Astrocyte (in vitro differentiated cells and primary cell): ENCODE measurements around the gene BATF2.

ENCODE experiments used
- EZH2 ChIP-seq: IDR thresholded peaks from 2 replicates; pipeline ENCODE4 v1.6.1; 2012; ENCODE audit warnings: mild to moderate bottlenecking, low read length, inconsistent platforms; ENCODE audit not compliant: insufficient read depth
- TF ChIP-seq, protein P1 (sequence below): IDR thresholded peaks from 2 replicates; pipeline ENCODE4 v1.5.1; 2011; ENCODE audit warnings: low read depth, mild to moderate bottlenecking, inconsistent platforms, low read length, moderate library complexity; ENCODE audit not compliant: insufficient read depth

DNA sequence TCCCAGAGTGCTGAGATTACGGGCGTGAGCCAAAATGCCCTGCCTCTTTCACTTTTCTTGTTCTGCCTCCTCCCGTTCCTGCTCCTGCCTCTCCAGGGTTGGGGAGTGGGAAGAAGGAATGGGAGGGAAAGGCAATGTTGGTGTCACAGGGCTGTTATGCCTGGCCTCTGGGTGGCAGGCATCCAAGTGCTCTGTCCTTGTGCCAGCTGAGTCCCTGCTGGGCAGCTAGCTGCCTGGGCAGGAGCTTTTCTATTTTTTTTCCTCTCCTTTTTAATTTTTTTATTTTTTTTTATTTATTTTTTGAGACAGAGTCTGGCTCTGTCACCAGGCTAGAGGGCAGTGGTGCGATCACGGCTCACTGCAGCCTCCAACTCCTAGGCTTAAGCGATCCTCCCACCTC lies 40.2 kb upstream of the BATF2 start:
- TF ChIP-seq, protein P1, sequence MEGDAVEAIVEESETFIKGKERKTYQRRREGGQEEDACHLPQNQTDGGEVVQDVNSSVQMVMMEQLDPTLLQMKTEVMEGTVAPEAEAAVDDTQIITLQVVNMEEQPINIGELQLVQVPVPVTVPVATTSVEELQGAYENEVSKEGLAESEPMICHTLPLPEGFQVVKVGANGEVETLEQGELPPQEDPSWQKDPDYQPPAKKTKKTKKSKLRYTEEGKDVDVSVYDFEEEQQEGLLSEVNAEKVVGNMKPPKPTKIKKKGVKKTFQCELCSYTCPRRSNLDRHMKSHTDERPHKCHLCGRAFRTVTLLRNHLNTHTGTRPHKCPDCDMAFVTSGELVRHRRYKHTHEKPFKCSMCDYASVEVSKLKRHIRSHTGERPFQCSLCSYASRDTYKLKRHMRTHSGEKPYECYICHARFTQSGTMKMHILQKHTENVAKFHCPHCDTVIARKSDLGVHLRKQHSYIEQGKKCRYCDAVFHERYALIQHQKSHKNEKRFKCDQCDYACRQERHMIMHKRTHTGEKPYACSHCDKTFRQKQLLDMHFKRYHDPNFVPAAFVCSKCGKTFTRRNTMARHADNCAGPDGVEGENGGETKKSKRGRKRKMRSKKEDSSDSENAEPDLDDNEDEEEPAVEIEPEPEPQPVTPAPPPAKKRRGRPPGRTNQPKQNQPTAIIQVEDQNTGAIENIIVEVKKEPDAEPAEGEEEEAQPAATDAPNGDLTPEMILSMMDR = no peak
- no peak for TF ChIP-seq EZH2
